Duodenal mucosa (tissue), 2 donors: ENCODE results near the gene ARPC5.
A peak's percentile ranks its signal among the peaks of the same experiment; 100 is the strongest.
"Not testable (repeated sequence)": the region's sequence is repeated elsewhere in the genome, so short reads cannot be mapped to it uniquely, and the experiment has no call there.

ENCODE experiments used
- H3K27ac ChIP-seq: one replicate; pipeline ENCODE4 v1.7.0; 2013; ENCODE audit warnings: low read depth, low read length
- H3K27me3 ChIP-seq, 2 donors: one replicate each; pipeline ENCODE4 v1.7.0; 2013; ENCODE audit warnings: low read length in 2 of 2, control low read depth in 1 of 2; ENCODE audit not compliant: insufficient read depth in 2 of 2, control insufficient read depth in 1 of 2
- H3K36me3 ChIP-seq, 2 donors: one replicate each; pipeline ENCODE4 v1.7.0; 2013; ENCODE audit warnings: low read length in 2 of 2, control low read depth in 1 of 2; ENCODE audit not compliant: insufficient read depth in 2 of 2, control insufficient read depth in 1 of 2
- H3K4me1 ChIP-seq, 2 donors: one replicate each; pipeline ENCODE4 v1.7.0; 2013; ENCODE audit warnings: low read length in 2 of 2, control low read depth in 1 of 2; ENCODE audit not compliant: insufficient read depth in 2 of 2, control insufficient read depth in 1 of 2
- H3K4me3 ChIP-seq, 2 donors: one replicate each; pipeline ENCODE4 v1.7.0; 2013; ENCODE audit warnings: low read length in 2 of 2, low read depth in 1 of 2
- H3K9ac ChIP-seq, 2 donors: one replicate each; pipeline ENCODE4 v1.7.0; 2013; ENCODE audit warnings: low read length in 2 of 2, low read depth in 1 of 2
- H3K9me3 ChIP-seq, 2 donors: one replicate each; pipeline ENCODE4 v1.7.0; 2013; ENCODE audit warnings: low read length in 2 of 2, control low read depth in 1 of 2; ENCODE audit not compliant: control insufficient read depth in 1 of 2

ARPC5 gene

GRCh38 chr1:183633676-183634343 lies 1.8 kb downstream of the ARPC5 start:
- Histone ChIP-seq H3K36me3 (peaks cover 0 to 22% of the 10 kb centered on the region in 2 donors), H3K4me1 (peaks cover 16 to 27% of the 10 kb centered on the region in 2 donors), H3K27ac (peak overlapping the region; percentile 55), H3K27me3 (no peaks in the 10 kb centered on the region), H3K9ac (peak overlapping the region; percentile 45 to 80), H3K4me3 (peak overlapping the region; percentile 81 to 98), H3K9me3 (no peaks in the 10 kb centered on the region)

GRCh38 chr1:183632964-183633363 lies 2.6 kb downstream of the ARPC5 start:
- Histone ChIP-seq H3K4me3 (peak overlapping the region; percentile 81 to 98), H3K9ac (no peak overlapping the region), H3K9me3 (no peaks in the 10 kb centered on the region), H3K27me3 (no peaks in the 10 kb centered on the region), H3K36me3 (peaks cover 7 to 26% of the 10 kb centered on the region in 2 donors), H3K27ac (no peak overlapping the region), H3K4me1 (peaks cover 16 to 27% of the 10 kb centered on the region in 2 donors)

- Histone ChIP-seq H3K9ac (no peak overlapping the region), H3K27ac (no peak overlapping the region), H3K9me3 (no peaks in the 10 kb centered on the region), H3K4me1 (peaks cover 16 to 27% of the 10 kb centered on the region in 2 donors), H3K27me3 (no peaks in the 10 kb centered on the region), H3K36me3 (peaks cover 7 to 32% of the 10 kb centered on the region in 2 donors), H3K4me3 (peak overlapping the region in 1 of 2 donors; percentile 98)
Measured at GRCh38 chr1:183632114-183632513, 3.5 kb downstream of the ARPC5 start.

GRCh38 chr1:183630748-183631147 lies 4.8 kb downstream of the ARPC5 start:
- peaks cover 7 to 38% of the 10 kb centered on the region in 2 donors for H3K36me3 ChIP-seq
- no peak overlapping the region for H3K9ac ChIP-seq
- no peak overlapping the region for H3K27ac ChIP-seq
- no peaks in the 10 kb centered on the region for H3K27me3 ChIP-seq
- no peak overlapping the region for H3K4me3 ChIP-seq
- peaks cover 16% of the 10 kb centered on the region in 2 donors for H3K4me1 ChIP-seq
- no peaks in the 10 kb centered on the region for H3K9me3 ChIP-seq

- H3K36me3 ChIP-seq, result peaks cover 7 to 45% of the 10 kb centered on the region in 2 donors
- H3K27ac ChIP-seq, result no peak overlapping the region
- no peaks in the 10 kb centered on the region for H3K9me3 ChIP-seq
- no peaks in the 10 kb centered on the region for H3K27me3 ChIP-seq
- peaks cover 9 to 16% of the 10 kb centered on the region in 2 donors for H3K4me1 ChIP-seq
- H3K9ac ChIP-seq, result no peak overlapping the region
- no peak overlapping the region for H3K4me3 ChIP-seq
Measured at GRCh38 chr1:183628537-183628936, 7.0 kb downstream of the ARPC5 start.

GRCh38 chr1:183626236-183626635 lies 9.3 kb downstream of the ARPC5 start:
- H3K4me1 ChIP-seq, H3K4me3 ChIP-seq, H3K27me3 ChIP-seq, H3K9me3 ChIP-seq, H3K27ac ChIP-seq, H3K9ac ChIP-seq: not testable (repeated sequence)
- peaks cover 7 to 45% of the 10 kb centered on the region in 2 donors for H3K36me3 ChIP-seq

GRCh38 chr1:183622884-183623785 lies 12.4 kb downstream of the ARPC5 start:
- no peak overlapping the region for H3K27ac ChIP-seq
- H3K4me3 ChIP-seq, result no peak overlapping the region
- peaks cover under 1 to 19% of the 10 kb centered on the region in 2 donors for H3K36me3 ChIP-seq
- no peaks in the 10 kb centered on the region for H3K9me3 ChIP-seq
- H3K9ac ChIP-seq, result no peak overlapping the region
- H3K27me3 ChIP-seq, result no peaks in the 10 kb centered on the region
- no peaks in the 10 kb centered on the region for H3K4me1 ChIP-seq

GRCh38 chr1:183622013-183622412 lies 13.6 kb downstream of the ARPC5 start:
- no peak overlapping the region for H3K4me3 ChIP-seq
- no peaks in the 10 kb centered on the region for H3K9me3 ChIP-seq
- no peak overlapping the region for H3K27ac ChIP-seq
- H3K9ac ChIP-seq, result no peak overlapping the region
- H3K27me3 ChIP-seq, result no peaks in the 10 kb centered on the region
- peaks cover 0 to 13% of the 10 kb centered on the region in 2 donors for H3K36me3 ChIP-seq
- H3K4me1 ChIP-seq, result no peaks in the 10 kb centered on the region

GRCh38 chr1:183620311-183620710 lies 15.3 kb downstream of the ARPC5 start:
- peaks cover 0 to 3% of the 10 kb centered on the region in 2 donors for H3K36me3 ChIP-seq
- no peaks in the 10 kb centered on the region for H3K9me3 ChIP-seq
- H3K27me3 ChIP-seq, result no peaks in the 10 kb centered on the region
- no peak overlapping the region for H3K4me3 ChIP-seq
- no peak overlapping the region for H3K9ac ChIP-seq
- no peaks in the 10 kb centered on the region for H3K4me1 ChIP-seq
- H3K27ac ChIP-seq, result no peak overlapping the region

- H3K27ac ChIP-seq, result no peak overlapping the region
- H3K9ac ChIP-seq, result no peak overlapping the region
- H3K9me3 ChIP-seq, result no peaks in the 10 kb centered on the region
- H3K27me3 ChIP-seq, result no peaks in the 10 kb centered on the region
- H3K4me3 ChIP-seq, result no peak overlapping the region
- no peaks in the 10 kb centered on the region for H3K4me1 ChIP-seq
- H3K36me3 ChIP-seq, result peaks cover 0 to 2% of the 10 kb centered on the region in 2 donors
Measured at GRCh38 chr1:183619781-183620180, 15.8 kb downstream of the ARPC5 start.
